Mucosa of descending colon (tissue), 3 donors: Measurements from ENCODE around the gene TMEM196. TPM values are rescaled to one million over a fixed set of nuclear protein-coding genes. Genes with fewer than 3 reads are reported as not detected.
"Not testable (repeated sequence)": the region's sequence is repeated elsewhere in the genome, so short reads cannot be mapped to it uniquely, and the experiment has no call there.

Experiments
- ATAC-seq: fragments of 200-7000 bp; cut with Tn5 transposase; one replicate; pipeline ENCODE4 v1.9.1; 2020; ENCODE audit warnings: mild to moderate bottlenecking, moderate library complexity
- DNase-seq, 3 donors: peaks; one replicate each; pipeline ENCODE4 v3.0.0-alpha.2; 2020
- H3K36me3 ChIP-seq: fragments of 200-600 bp; one replicate; pipeline ENCODE4 v1.8.0; 2021; ENCODE audit warnings: low read depth, mild to moderate bottlenecking
- H3K4me1 ChIP-seq: fragments of 200-600 bp; one replicate; pipeline ENCODE4 v1.8.0; 2021; ENCODE audit warnings: low read depth, mild to moderate bottlenecking
- H3K4me3 ChIP-seq: fragments of 200-600 bp; one replicate; pipeline ENCODE4 v1.8.0; 2021; ENCODE audit warnings: mild to moderate bottlenecking
- H3K9me3 ChIP-seq: fragments of 200-600 bp; one replicate; pipeline ENCODE4 v1.8.0; 2021; ENCODE audit warnings: mild to moderate bottlenecking
- intact Hi-C, 2 donors: fragments of 100-400 bp; cut with DNase I in 1 of 2; cut with micrococcal nuclease in 1 of 2; formaldehyde crosslinking; loops; one replicate each; pipeline versions ENCODE4 v1.11.0 to v1.11.1; 2022; cut with DNase I, micrococcal nuclease
- total RNA-seq, 3 donors: library from RNA; stranded (reverse); fragmentation: NEBNext Ultra II Directional in 2 of 3; extraction: Animal tissue kit (Norgen Biotek cat#: 25700) in 2 of 3; gene quantifications; one replicate each; pipeline versions ENCODE4 v1.2.1 to v1.2.4, GENCODE V29; 2021 to 2023
- TF ChIP-seq, protein P1 (sequence below): fragments of 200-600 bp; IDR thresholded peaks from one replicate; pipeline ENCODE4 v1.8.0; 2022; ENCODE audit warnings: antibody characterized with exemption, mild to moderate bottlenecking
- donor health status: DM: no; HTN: no; CAD: no; lungs with moderate emphysema.
- donor health status: DM: no; HTN: no; CAD: no.
- donor health status: DM: no; HTN: yes; CAD: no.

The TMEM196 gene
- total RNA-seq, 3 donors from 2014 or later: 0.13 to 0.14 TPM; not detected in 1

- Histone ChIP-seq H3K9me3 (no peaks in the 10 kb centered on the region), H3K4me3 (no peak overlapping the region), H3K36me3 (no peaks in the 10 kb centered on the region), H3K4me1 (no peaks in the 10 kb centered on the region)
- ATAC-seq: no peak
- DNase-seq: no peak
- intact Hi-C loops: no loop called here
- TF ChIP-seq, protein P1, sequence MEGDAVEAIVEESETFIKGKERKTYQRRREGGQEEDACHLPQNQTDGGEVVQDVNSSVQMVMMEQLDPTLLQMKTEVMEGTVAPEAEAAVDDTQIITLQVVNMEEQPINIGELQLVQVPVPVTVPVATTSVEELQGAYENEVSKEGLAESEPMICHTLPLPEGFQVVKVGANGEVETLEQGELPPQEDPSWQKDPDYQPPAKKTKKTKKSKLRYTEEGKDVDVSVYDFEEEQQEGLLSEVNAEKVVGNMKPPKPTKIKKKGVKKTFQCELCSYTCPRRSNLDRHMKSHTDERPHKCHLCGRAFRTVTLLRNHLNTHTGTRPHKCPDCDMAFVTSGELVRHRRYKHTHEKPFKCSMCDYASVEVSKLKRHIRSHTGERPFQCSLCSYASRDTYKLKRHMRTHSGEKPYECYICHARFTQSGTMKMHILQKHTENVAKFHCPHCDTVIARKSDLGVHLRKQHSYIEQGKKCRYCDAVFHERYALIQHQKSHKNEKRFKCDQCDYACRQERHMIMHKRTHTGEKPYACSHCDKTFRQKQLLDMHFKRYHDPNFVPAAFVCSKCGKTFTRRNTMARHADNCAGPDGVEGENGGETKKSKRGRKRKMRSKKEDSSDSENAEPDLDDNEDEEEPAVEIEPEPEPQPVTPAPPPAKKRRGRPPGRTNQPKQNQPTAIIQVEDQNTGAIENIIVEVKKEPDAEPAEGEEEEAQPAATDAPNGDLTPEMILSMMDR: no peak
Observed at GRCh38 chr7:19698331-19698730, 75.1 kb downstream of the TMEM196 start.

DNA sequence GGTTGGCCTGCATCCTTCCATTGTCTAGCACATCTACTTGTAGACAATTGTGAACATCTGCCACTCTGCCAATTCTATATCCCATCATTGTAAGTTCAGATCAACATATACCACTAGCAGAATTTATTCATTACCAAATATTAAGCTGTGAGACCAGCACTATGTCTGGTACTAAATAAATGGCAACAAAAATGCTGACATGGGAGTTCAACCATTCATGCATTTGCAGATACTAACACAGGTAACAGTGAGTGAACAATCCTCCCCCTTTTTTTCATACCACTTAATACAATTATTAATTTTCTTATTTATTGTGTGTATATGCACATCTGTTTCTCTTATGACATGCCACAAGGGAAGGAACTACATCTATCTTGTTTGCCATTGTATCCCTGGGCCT is 76.5 kb downstream of the TMEM196 start:
- ATAC-seq (no peak), DNase-seq (no peak)
- Histone ChIP-seq H3K4me1 (no peaks in the 10 kb centered on the region), H3K36me3 (no peaks in the 10 kb centered on the region), H3K4me3 (no peak overlapping the region), H3K9me3 (no peaks in the 10 kb centered on the region)
- TF ChIP-seq, protein P1: no peak
- intact Hi-C loops: no loop called here

DNA sequence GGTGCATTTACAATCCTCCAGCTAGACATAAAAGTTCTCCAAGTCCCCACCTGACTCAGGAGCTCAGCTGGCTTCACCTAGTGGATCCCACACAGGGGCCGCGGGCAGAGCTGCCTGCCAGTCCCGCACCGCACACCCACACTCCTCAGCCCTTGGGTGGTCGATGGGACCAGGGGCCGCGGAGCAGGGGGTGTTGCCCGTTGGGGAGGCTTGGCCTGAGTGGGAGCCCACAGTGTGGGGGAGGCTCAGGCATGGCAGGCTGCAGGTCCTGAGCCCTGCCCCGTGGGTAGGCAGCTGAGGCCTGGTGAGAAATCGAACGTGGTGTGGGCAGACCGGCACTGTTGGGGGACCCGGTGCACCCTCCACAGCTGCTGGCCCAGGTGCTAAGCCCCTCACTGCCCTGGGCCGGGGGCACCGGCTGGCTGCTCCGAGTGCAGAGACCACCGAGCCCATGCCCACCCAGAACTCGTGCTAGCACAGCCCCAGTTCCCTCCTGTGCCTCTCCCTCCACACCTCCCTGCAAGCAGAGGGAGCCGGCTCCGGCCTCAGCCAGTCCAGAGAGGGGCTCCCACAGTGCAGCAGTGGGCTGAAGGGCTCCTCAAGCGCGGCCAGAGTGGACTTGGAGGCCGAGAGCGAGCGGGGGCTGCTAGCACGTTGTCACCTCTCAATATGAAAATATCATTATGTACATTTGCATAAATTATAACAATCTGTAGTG is 81.1 kb downstream of the TMEM196 start:
- TF ChIP-seq, protein P1: no peak
- Histone ChIP-seq H3K36me3 (no peaks in the 10 kb centered on the region), H3K9me3 (no peaks in the 10 kb centered on the region), H3K4me1 (no peaks in the 10 kb centered on the region), H3K4me3 (no peak overlapping the region)
- intact Hi-C loops: no loop called here
- ATAC-seq: no peak
- peak in 1 of 3 donors; percentile 33 for DNase-seq

- Histone ChIP-seq H3K4me3 (no peak overlapping the region), H3K4me1 (no peaks in the 10 kb centered on the region), H3K9me3 (no peaks in the 10 kb centered on the region), H3K36me3 (no peaks in the 10 kb centered on the region)
- DNase-seq (no peak), ATAC-seq (no peak)
- intact Hi-C loops: no loop called here
- TF ChIP-seq, protein P1: no peak
Observed at GRCh38 chr7:19690736-19691135, 82.7 kb downstream of the TMEM196 start.

GRCh38 chr7:19689130-19689529 is 84.3 kb downstream of the TMEM196 start:
- ATAC-seq, intact Hi-C loops, DNase-seq: not testable (repeated sequence)

GRCh38 chr7:19681596-19681995 is 91.8 kb downstream of the TMEM196 start:
- DNase-seq (no peak), ATAC-seq (no peak)
- Histone ChIP-seq H3K4me3 (no peak overlapping the region), H3K4me1 (no peaks in the 10 kb centered on the region), H3K9me3 (no peaks in the 10 kb centered on the region), H3K36me3 (no peaks in the 10 kb centered on the region)
- TF ChIP-seq, protein P1: no peak
- intact Hi-C loops: no loop called here

More at GRCh38 chr7:19689130-19689529, 84.3 kb downstream of the TMEM196 start:
- H3K4me3 ChIP-seq, H3K9me3 ChIP-seq, H3K36me3 ChIP-seq, H3K4me1 ChIP-seq: not testable (repeated sequence)
